ENCODE measurements around the gene CENPA.
"Not testable (repeated sequence)": the region's sequence is repeated elsewhere in the genome, so short reads cannot be mapped to it uniquely, and the experiment has no call there.

CENPA gene

GRCh38 chr2:26785431-26786206 is at the start of gene CENPA:
Gene CENPA, plus strand, starts transcription at chr2:26786056. Its CDS starts 141 bp downstream, at chr2:26786197.
- peak; percentile 87 for DNase-seq (ENCODE audit: low read depth)

GRCh38 chr2:26737221-26737620 is 48.6 kb upstream of the CENPA start:
- DNase-seq (ENCODE audit: low read depth), result no peak

- no peak for DNase-seq (ENCODE audit: low read depth)
These were observed 47.4 kb upstream of the CENPA start for GRCh38 chr2:26738481-26738880.

- DNase-seq (ENCODE audit: low read depth), result no peak
These were observed 46.3 kb upstream of the CENPA start for GRCh38 chr2:26739514-26739913.

GRCh38 chr2:26740346-26740745 is 45.5 kb upstream of the CENPA start:
- no peak for DNase-seq (ENCODE audit: low read depth)

- no peak for DNase-seq (ENCODE audit: low read depth)
These were observed 45.0 kb upstream of the CENPA start for GRCh38 chr2:26740890-26741302.

- DNase-seq (ENCODE audit: low read depth), result no peak
These were observed 43.6 kb upstream of the CENPA start for GRCh38 chr2:26742048-26742770.

- no peak for DNase-seq (ENCODE audit: low read depth)
These were observed 42.0 kb upstream of the CENPA start for GRCh38 chr2:26743852-26744251.

GRCh38 chr2:26744953-26745352 is 40.9 kb upstream of the CENPA start:
- DNase-seq (ENCODE audit: low read depth), result no peak

- peak; percentile 43 for DNase-seq (ENCODE audit: low read depth)
These were observed 40.1 kb upstream of the CENPA start for GRCh38 chr2:26745609-26746327.

GRCh38 chr2:26746934-26747333 is 38.9 kb upstream of the CENPA start:
- DNase-seq (ENCODE audit: low read depth), result no peak

GRCh38 chr2:26749787-26750420 is 36.0 kb upstream of the CENPA start:
- DNase-seq (ENCODE audit: low read depth), result not testable (repeated sequence)

GRCh38 chr2:26750467-26750866 is 35.4 kb upstream of the CENPA start:
- not testable (repeated sequence) for DNase-seq (ENCODE audit: low read depth)

GRCh38 chr2:26752656-26753055 is 33.2 kb upstream of the CENPA start:
- no peak for DNase-seq (ENCODE audit: low read depth)

- no peak for DNase-seq (ENCODE audit: low read depth)
These were observed 31.3 kb upstream of the CENPA start for GRCh38 chr2:26754539-26754938.

- DNase-seq (ENCODE audit: low read depth), result no peak
These were observed 30.7 kb upstream of the CENPA start for GRCh38 chr2:26754972-26755670.

- DNase-seq (ENCODE audit: low read depth), result no peak
These were observed 29.5 kb upstream of the CENPA start for GRCh38 chr2:26756337-26756736.

GRCh38 chr2:26757873-26758789 is 27.7 kb upstream of the CENPA start:
- DNase-seq (ENCODE audit: low read depth), result no peak

GRCh38 chr2:26758790-26759321 is 27.0 kb upstream of the CENPA start:
- no peak for DNase-seq (ENCODE audit: low read depth)

- DNase-seq (ENCODE audit: low read depth), result no peak
These were observed 26.0 kb upstream of the CENPA start for GRCh38 chr2:26759845-26760244.
